Keratinocyte (primary cell): ENCODE data around the gene CCDC192. TPM values are rescaled to one million over a fixed set of nuclear protein-coding genes. Genes with fewer than 3 reads are reported as not detected.

ENCODE experiments used
- DNase-seq: peaks from one replicate; pipeline ENCODE4 v3.0.0-alpha.2; 2011; ENCODE audit warnings: low read depth, missing footprints, low spot score
- FAIRE-seq: peaks from 2 replicates; lab custom pipeline; 2011; peaks lifted over from hg19 to GRCh38; lab: Jason Lieb, UNC
- H2AFZ ChIP-seq: 2 replicates; pipeline ENCODE4 v1.6.0; 2012; ENCODE audit warnings: low read length, control low read depth, inconsistent platforms; ENCODE audit not compliant: control insufficient read depth
- H3K27ac ChIP-seq: 2 replicates; pipeline ENCODE4 v1.5.1; 2011; ENCODE audit warnings: low read length; ENCODE audit not compliant: control insufficient read depth, insufficient read depth
- H3K27me3 ChIP-seq: 3 replicates; pipeline ENCODE4 v1.6.0; 2011; ENCODE audit warnings: low read length; ENCODE audit not compliant: control insufficient read depth, insufficient read depth; ENCODE audit errors: extremely low read depth
- H3K36me3 ChIP-seq, 2 experiments: 2 replicates in 1 of 2; 3 replicates in 1 of 2; pipeline ENCODE4 v1.5.1; 2011; ENCODE audit warnings: low read length in 2 of 2, mild to moderate bottlenecking in 1 of 2; ENCODE audit not compliant: control insufficient read depth in 2 of 2, insufficient read depth in 2 of 2; ENCODE audit errors: extremely low read depth in 1 of 2
- H3K4me1 ChIP-seq: 3 replicates; pipeline ENCODE4 v1.5.1; 2011; ENCODE audit warnings: low read length; ENCODE audit not compliant: control insufficient read depth, insufficient read depth; ENCODE audit errors: extremely low read depth
- H3K4me2 ChIP-seq: 3 replicates; pipeline ENCODE4 v1.6.0; 2011; ENCODE audit warnings: low read depth, low read length; ENCODE audit not compliant: control insufficient read depth, insufficient read depth; ENCODE audit errors: extremely low read depth
- H3K4me3 ChIP-seq, 3 experiments: fragments of 200-600 bp in 1 of 3; sonication (generic) in 1 of 3; 2 replicates in 2 of 3; 3 replicates in 1 of 3; pipeline ENCODE4 v1.5.1; 2011 to 2016; ENCODE audit warnings: low read length in 3 of 3, mild to moderate bottlenecking in 3 of 3, control low read depth in 2 of 3, inconsistent platforms in 1 of 3, low read depth in 1 of 3, mixed read lengths in 1 of 3, mixed run types in 1 of 3, moderate library complexity in 1 of 3; ENCODE audit not compliant: control insufficient read depth in 2 of 3, insufficient read depth in 2 of 3; ENCODE audit errors: extremely low read depth in 1 of 3
- H3K79me2 ChIP-seq: 2 replicates; pipeline ENCODE4 v1.6.0; 2012; ENCODE audit warnings: low read length; ENCODE audit not compliant: control insufficient read depth, insufficient read depth
- H3K9ac ChIP-seq: 3 replicates; pipeline ENCODE4 v1.6.0; 2011; ENCODE audit warnings: low read length; ENCODE audit not compliant: control insufficient read depth, insufficient read depth; ENCODE audit errors: extremely low read depth
- H3K9me1 ChIP-seq: 3 replicates; pipeline ENCODE4 v1.6.0; 2011; ENCODE audit warnings: low read length; ENCODE audit not compliant: control insufficient read depth, insufficient read depth; ENCODE audit errors: extremely low read depth
- H3K9me3 ChIP-seq: 2 replicates; pipeline ENCODE4 v1.5.1; 2012; ENCODE audit warnings: low read depth, low read length; ENCODE audit not compliant: control insufficient read depth
- H4K20me1 ChIP-seq: 3 replicates; pipeline ENCODE4 v1.6.0; 2011; ENCODE audit warnings: low read length; ENCODE audit not compliant: control insufficient read depth, insufficient read depth; ENCODE audit errors: extremely low read depth
- CTCF ChIP-seq, 3 experiments: IDR thresholded peaks in 1 of 3; conservative IDR thresholded peaks in 1 of 3; optimal IDR thresholded peaks in 1 of 3; 2 replicates in 2 of 3; 3 replicates in 1 of 3; pipeline versions ENCODE3 to v1.5.1; 2011; ENCODE audit warnings: low read length in 3 of 3, mild to moderate bottlenecking in 3 of 3, moderate library complexity in 2 of 3, control low read depth in 1 of 3, inconsistent platforms in 1 of 3; ENCODE audit not compliant: insufficient read depth in 2 of 3; ENCODE audit errors: extremely low read depth in 1 of 3
- EZH2 ChIP-seq: IDR thresholded peaks from one replicate; pipeline ENCODE4 v1.6.1; 2012; ENCODE audit warnings: inconsistent platforms, mild to moderate bottlenecking, low read length, moderate library complexity
- dilution Hi-C: fragments of 300-500 bp; cut with MboI; formaldehyde crosslinking; loops from one replicate; pipeline ENCODE4 v1.7.0; 2020; ENCODE audit warnings: low sequenced_read_pairs; ENCODE audit not compliant: extremely low pct_ligation_motif_present
- polyA plus RNA-seq, 5 experiments: library from polyadenylated mRNA; depleted of rRNA in 3 of 5; stranded (reverse) in 3 of 5; stranded (forward) in 1 of 5; unstranded in 1 of 5; fragments of >200 nt; gene quantifications; 1 replicate in 1 of 5; 2 replicates in 3 of 5; 3 replicates in 1 of 5; pipeline versions ENCODE4 v1.2.1 to v1.2.3, GENCODE V29; 2011 to 2012; ENCODE audit warnings: missing spikeins in 2 of 5, low read depth in 1 of 5, low replicate concordance in 1 of 5

CCDC192 gene
- polyA plus RNA-seq, 1 donor (not counting 4 experiments of a cell fraction or from before 2014, with no cell fraction given): not detected

GRCh38 chr5:127899214-127899610 is 196.0 kb downstream of the CCDC192 start:
- Histone ChIP-seq H4K20me1 (no peaks in the 10 kb centered on the region), H3K36me3 (no peaks in the 10 kb centered on the region), H3K9me1 (no peaks in the 10 kb centered on the region), H2AFZ (no peak overlapping the region), H3K9ac (no peak overlapping the region), H3K27me3 (no peaks in the 10 kb centered on the region), H3K9me3 (no peaks in the 10 kb centered on the region), H3K4me3 (no peak overlapping the region), H3K4me1 (peaks cover 7% of the 10 kb centered on the region), H3K27ac (no peak overlapping the region), H3K4me2 (no peak overlapping the region), H3K79me2 (no peaks in the 10 kb centered on the region)
- TF ChIP-seq CTCF (optimal IDR thresholded peaks at IDR 0.05 in 1 of 3, IDR thresholded peaks at IDR 0.05 in 1 of 3, conservative IDR thresholded peaks at IDR 0.05 in 1 of 3; ENCODE audit: extremely low read depth in 1 of 3, insufficient read depth in 2 of 3, low read length in 3 of 3) (no peak), EZH2 (no peak)
- dilution Hi-C loops: no loop called here
- DNase-seq (no peak), FAIRE-seq (peak; percentile 59)

GRCh38 chr5:127906562-127907204 is 203.5 kb downstream of the CCDC192 start:
- no peaks in the 10 kb centered on the region for H3K9me1 ChIP-seq
- H3K9ac ChIP-seq: no peak overlapping the region
- H2AFZ ChIP-seq: no peak overlapping the region
- H3K4me3 ChIP-seq: no peak overlapping the region
- no peaks in the 10 kb centered on the region for H4K20me1 ChIP-seq
- no peak for FAIRE-seq
- no peak for DNase-seq
- H3K36me3 ChIP-seq: no peaks in the 10 kb centered on the region
- no peaks in the 10 kb centered on the region for H3K27me3 ChIP-seq
- no peak for TF ChIP-seq CTCF (optimal IDR thresholded peaks at IDR 0.05 in 1 of 3, IDR thresholded peaks at IDR 0.05 in 1 of 3, conservative IDR thresholded peaks at IDR 0.05 in 1 of 3; ENCODE audit: extremely low read depth in 1 of 3, insufficient read depth in 2 of 3, low read length in 3 of 3)
- no peak for TF ChIP-seq EZH2
- H3K4me1 ChIP-seq: no peaks in the 10 kb centered on the region
- dilution Hi-C loops: no loop called here
- H3K27ac ChIP-seq: no peak overlapping the region
- no peaks in the 10 kb centered on the region for H3K9me3 ChIP-seq
- H3K4me2 ChIP-seq: no peak overlapping the region
- H3K79me2 ChIP-seq: no peaks in the 10 kb centered on the region
